ENCODE results near the gene RNASEH1. TPM values are rescaled to one million over a fixed set of nuclear protein-coding genes. Genes with fewer than 3 reads are reported as not detected.

The RNASEH1 gene
- total and polyA plus RNA-seq, 2 experiments from 2014 or later, result 33.2 to 40.7 TPM

DNA sequence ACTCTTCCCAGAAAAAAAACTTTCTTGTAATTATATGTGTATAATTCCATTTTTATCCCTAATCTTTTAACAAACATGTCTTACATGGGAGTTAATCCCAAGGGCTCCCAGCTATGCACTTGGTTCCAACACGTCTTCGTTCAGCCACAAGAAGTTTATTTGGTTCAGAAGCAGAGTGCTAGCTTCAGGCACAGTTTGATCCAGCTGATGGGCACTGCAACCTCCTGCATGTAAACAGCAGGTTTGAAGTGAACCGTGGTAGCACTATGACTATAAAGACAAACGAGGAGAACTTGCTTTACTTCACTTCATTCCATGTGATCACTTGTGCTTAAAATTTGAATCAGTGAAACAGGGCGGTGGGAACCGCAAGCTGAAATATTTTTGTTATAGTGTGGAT is 7.0 kb upstream of the RNASEH1 start:
- no peak for DNase-seq (ENCODE audit: low spot score)
- H3K36me3 Mint-ChIP-seq (ENCODE audit: low read depth), result peaks cover 20% of the 10 kb centered on the region
- peaks cover 8% of the 10 kb centered on the region; the same call in 1 of the 2 replicates for H3K79me2 ChIP-seq (replicated peaks; ENCODE audit: insufficient read depth)
- no peaks in the 10 kb centered on the region for H3K9me3 Mint-ChIP-seq
- H3K27ac Mint-ChIP-seq, result no peak overlapping the region
- peaks cover 10% of the 10 kb centered on the region; the same call in 1 of the 2 replicates for H3K36me3 ChIP-seq (ENCODE audit: insufficient read depth)
- H3K4me1 Mint-ChIP-seq, result peaks cover 2% of the 10 kb centered on the region; the same call in 1 of the 3 replicates
- no peak overlapping the region for H2AFZ ChIP-seq
- no peaks in the 10 kb centered on the region for H3F3A ChIP-seq (replicated peaks; ENCODE audit: low read depth)
- ATAC-seq, result no peak
- no peak overlapping the region for H3K4me2 ChIP-seq
- H3K27me3 Mint-ChIP-seq (ENCODE audit: insufficient read depth, low read depth, poor library complexity), result peaks cover 2% of the 10 kb centered on the region
- H3K27me3 ChIP-seq (ENCODE audit: insufficient read depth), result no peaks in the 10 kb centered on the region
- H3K4me1 ChIP-seq (ENCODE audit: insufficient read depth), result no peaks in the 10 kb centered on the region
- no peak overlapping the region for H3K27ac ChIP-seq (ENCODE audit: low read depth)
- no peak overlapping the region for H3K4me3 Mint-ChIP-seq
- H3K4me3 ChIP-seq, result no peak overlapping the region
- no peaks in the 10 kb centered on the region; the same call in 1 of the 2 replicates for H4K20me1 ChIP-seq (replicated peaks; ENCODE audit: insufficient read depth)
- no peaks in the 10 kb centered on the region for H3K9me2 ChIP-seq (ENCODE audit: insufficient read depth)
- no peak for TF ChIP-seq EZH2phosphoT487 (IDR thresholded peaks at IDR 0.05; ENCODE audit: unreplicated experiment)
- TF ChIP-seq ZNF114 (CRISPR knock-in tag; IDR thresholded peaks at IDR 0.05), result no peak
- no peak for TF ChIP-seq ZNF331 (CRISPR knock-in tag; IDR thresholded peaks at IDR 0.05; ENCODE audit: low read depth)
- no peak for TF ChIP-seq STAT1 (IDR thresholded peaks at IDR 0.05; ENCODE audit: unreplicated experiment)
- no peak for TF ChIP-seq EZH2 (IDR thresholded peaks at IDR 0.05; ENCODE audit: low read depth, unreplicated experiment)
- TF ChIP-seq REST (IDR thresholded peaks at IDR 0.05; ENCODE audit: unreplicated experiment), result no peak
- TF ChIP-seq CREB1 (CRISPR knock-in tag; IDR thresholded peaks at IDR 0.05; ENCODE audit: low read depth), result no peak
- no peak for TF ChIP-seq JUNB (IDR thresholded peaks at IDR 0.05; ENCODE audit: unreplicated experiment)

- Histone ChIP-seq H3K4me2 (no peak overlapping the region), H3K36me3 (ENCODE audit: insufficient read depth) (peaks cover 10% of the 10 kb centered on the region; the same call in 1 of the 2 replicates), H3K27me3 (ENCODE audit: insufficient read depth) (no peaks in the 10 kb centered on the region), H3K27ac (ENCODE audit: low read depth) (0 out of 2 replicates have a peak overlapping the region, but pooled peaks have one; percentile 55), H3K9me2 (ENCODE audit: insufficient read depth) (no peaks in the 10 kb centered on the region), H3K4me1 (ENCODE audit: insufficient read depth) (peaks cover 4% of the 10 kb centered on the region; the same call in 1 of the 2 replicates), H3K79me2 (replicated peaks; ENCODE audit: insufficient read depth) (peaks cover 19% of the 10 kb centered on the region), H3K4me3 (no peak overlapping the region), H2AFZ (no peak overlapping the region), H4K20me1 (replicated peaks; ENCODE audit: insufficient read depth) (no peaks in the 10 kb centered on the region; the same call in 1 of the 2 replicates), H3F3A (replicated peaks; ENCODE audit: low read depth) (peaks cover 5% of the 10 kb centered on the region; the same call in 1 of the 2 replicates)
- no peak overlapping the region for H3K4me3 Mint-ChIP-seq
- ATAC-seq (no peak), DNase-seq (ENCODE audit: low spot score) (no peak)
- H3K4me1 Mint-ChIP-seq, result peaks cover 6% of the 10 kb centered on the region
- H3K27ac Mint-ChIP-seq, result no peak overlapping the region
- peaks cover 28% of the 10 kb centered on the region for H3K36me3 Mint-ChIP-seq (ENCODE audit: low read depth)
- no peaks in the 10 kb centered on the region for H3K9me3 Mint-ChIP-seq
- peaks cover 7% of the 10 kb centered on the region for H3K27me3 Mint-ChIP-seq (ENCODE audit: insufficient read depth, low read depth, poor library complexity)
- TF ChIP-seq JUNB (IDR thresholded peaks at IDR 0.05; ENCODE audit: unreplicated experiment), result no peak
- no peak for TF ChIP-seq REST (IDR thresholded peaks at IDR 0.05; ENCODE audit: unreplicated experiment)
- TF ChIP-seq EZH2phosphoT487 (IDR thresholded peaks at IDR 0.05; ENCODE audit: unreplicated experiment), result no peak
These were observed 5.4 kb upstream of the RNASEH1 start for GRCh38 chr2:3563521-3563976.

Measured in GM23338 (cell line).